ENCODE data around the gene RBM44.
"Not testable (repeated sequence)": the region's sequence is repeated elsewhere in the genome, so short reads cannot be mapped to it uniquely, and the experiment has no call there.

RBM44 gene

GRCh38 chr2:237783678-237784077, 14.9 kb upstream of the RBM44 start:
- FAIRE-seq: not testable (repeated sequence)

DNA sequence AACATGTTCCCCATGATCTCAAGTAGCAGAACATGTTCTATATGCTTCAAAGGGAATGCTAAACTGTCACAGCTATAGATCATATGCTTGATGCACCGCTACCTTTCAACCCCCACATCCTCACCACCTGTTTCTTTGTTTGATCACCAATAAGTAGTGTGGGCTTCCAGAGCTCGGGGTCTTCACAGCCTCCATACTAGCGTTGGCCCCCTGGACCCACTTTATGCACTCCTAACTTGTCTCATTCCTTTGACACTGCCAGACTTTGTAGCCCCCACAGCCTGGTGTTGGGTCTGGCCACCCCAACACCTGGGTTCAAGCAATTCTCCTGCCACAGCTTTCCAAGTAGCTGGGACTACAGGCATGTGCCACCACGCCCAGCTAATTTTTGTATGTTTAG, 11.6 kb upstream of the RBM44 start:
- FAIRE-seq: no peak

GRCh38 chr2:237790353-237790752, 8.2 kb upstream of the RBM44 start:
- no peak for FAIRE-seq

- FAIRE-seq: no peak
Measured at GRCh38 chr2:237791977-237792727, 6.4 kb upstream of the RBM44 start.

DNA sequence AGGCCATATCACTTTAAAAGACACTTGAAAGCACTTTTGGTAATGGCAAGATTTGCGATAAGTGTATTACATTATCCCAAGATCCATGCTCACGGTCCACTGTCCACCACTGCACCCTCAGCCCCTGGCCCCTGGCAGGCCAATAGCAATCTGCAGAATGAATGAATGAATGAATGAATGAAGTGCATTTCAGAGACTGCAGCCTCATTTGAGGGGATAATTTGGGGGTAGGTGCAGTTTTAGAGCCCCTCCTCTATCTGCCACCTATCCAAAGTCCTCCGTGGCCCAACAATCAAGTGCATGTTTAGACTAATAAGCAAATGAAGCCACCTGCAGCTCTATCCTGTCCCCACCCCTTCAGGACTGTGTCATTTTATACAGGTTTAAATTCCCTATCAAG, 1.3 kb upstream of the RBM44 start:
- FAIRE-seq: no peak

- FAIRE-seq: no peak
Measured at GRCh38 chr2:237799060-237799428, 465 bp downstream of the RBM44 start.

- no peak for FAIRE-seq
Measured at GRCh38 chr2:237801466-237801865, 2.9 kb downstream of the RBM44 start.

DNA sequence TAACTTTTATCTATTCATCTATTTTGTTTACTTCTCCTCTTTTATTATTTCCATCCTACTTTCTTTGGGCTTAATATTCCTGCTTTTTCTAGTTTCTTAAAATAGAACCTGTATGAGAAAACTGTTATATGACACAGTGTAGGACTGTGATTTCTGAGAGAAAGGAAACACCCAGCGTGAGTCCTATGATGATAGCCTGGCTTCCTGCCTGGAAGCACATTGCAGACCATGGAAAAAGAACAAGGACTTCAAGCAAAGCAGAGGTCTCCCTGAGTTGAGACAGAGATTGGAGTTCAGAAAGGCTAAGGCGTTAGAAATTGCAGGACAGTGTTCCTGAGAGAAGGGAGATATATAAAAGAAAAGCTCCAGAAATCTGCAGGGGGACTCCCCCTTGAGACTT, 7.8 kb downstream of the RBM44 start:
- no peak for FAIRE-seq

- FAIRE-seq: no peak
Measured at GRCh38 chr2:237815637-237816036, 17.1 kb downstream of the RBM44 start.

DNA sequence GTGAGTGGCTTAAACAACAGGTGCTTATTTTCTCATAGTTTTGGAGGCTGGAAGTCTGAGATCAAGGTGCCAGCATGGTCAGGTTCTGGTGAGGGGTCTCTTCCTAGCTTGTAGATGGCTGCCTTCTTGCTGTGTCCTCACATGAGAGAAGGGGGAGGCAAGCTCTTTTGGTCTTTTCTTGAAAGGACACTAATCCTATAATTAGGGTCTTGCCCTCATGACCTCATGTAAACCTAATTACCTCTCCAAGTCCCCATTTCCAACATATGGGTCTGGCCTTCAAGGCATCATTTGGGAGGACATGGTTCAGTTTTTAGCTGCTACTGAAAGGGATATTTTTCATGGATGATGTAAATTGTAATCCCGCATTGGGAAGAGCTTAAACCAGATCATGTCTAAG, 18.0 kb downstream of the RBM44 start:
- no peak for FAIRE-seq

DNA sequence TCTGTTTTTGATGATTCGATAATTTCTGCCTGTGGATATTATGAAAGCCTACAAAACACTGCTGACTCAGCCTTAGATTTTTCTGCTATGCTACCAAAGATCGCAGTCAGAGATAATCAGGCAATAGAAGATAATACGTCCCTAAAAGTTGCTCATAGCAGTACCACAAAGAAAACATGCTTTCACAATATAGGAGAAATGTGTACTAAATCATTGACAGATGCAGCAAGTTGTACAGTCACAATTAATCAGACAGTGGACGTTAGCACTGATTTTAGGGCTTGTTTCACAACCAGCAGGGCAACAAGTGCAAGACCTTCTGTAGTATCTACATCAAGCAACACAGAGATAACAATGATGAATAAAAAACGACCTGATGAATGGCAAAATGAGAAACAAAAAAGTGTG, 19.5 kb downstream of the RBM44 start:
- no peak for FAIRE-seq

- no peak for FAIRE-seq
Measured at GRCh38 chr2:237819231-237819630, 20.7 kb downstream of the RBM44 start.

GRCh38 chr2:237820421-237820820, 21.8 kb downstream of the RBM44 start:
- no peak for FAIRE-seq

- peak; percentile 39 for FAIRE-seq
Measured at GRCh38 chr2:237823544-237823943, 25.0 kb downstream of the RBM44 start.

GRCh38 chr2:237824085-237824484, 25.5 kb downstream of the RBM44 start:
- FAIRE-seq: no peak

DNA sequence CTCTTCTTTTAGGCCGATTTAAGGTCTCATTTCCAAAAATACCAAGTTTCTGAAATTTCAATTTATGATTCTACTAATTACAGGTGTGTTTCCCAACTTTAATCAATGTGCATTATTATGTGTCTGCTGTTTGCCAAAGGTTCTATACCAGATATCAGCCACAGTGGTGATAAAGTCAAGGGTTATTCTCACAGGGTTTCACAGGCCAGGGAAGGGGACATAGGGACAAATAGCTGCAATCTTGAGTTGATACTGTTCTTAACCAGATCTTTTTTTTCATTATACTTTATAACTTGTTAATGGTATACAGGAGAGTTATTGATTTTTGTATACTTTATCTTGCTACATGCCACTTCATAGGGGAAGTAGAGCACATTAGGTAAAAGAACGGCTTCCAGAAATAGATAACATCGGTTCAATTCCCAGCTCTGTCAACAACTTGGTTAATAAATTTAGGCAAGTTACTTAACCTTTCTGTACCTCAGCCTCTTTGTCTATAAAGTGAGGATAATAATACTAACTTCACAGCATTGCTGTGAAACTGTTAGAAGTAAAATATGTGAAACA, 28.9 kb downstream of the RBM44 start:
- FAIRE-seq: no peak

DNA sequence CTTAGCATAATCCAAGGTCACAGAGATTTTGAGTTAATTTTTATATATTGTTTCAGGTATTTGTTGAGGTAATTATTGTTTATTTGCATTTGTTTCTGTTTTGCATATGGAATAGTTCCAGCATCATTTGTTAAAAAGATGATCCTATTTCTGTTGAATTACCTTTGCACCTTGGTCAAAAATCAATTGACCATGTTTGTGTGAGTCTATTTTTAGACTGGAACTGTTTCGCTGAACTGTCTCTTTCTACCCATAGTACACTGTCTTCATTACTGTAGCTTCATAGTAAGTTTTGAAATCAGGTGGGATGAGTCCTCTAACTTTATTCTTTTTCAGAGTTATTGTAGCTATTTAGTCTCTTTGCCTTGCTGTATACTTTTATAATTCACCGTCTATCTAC, 31.9 kb downstream of the RBM44 start:
- FAIRE-seq: no peak

GRCh38 chr2:237833546-237833945, 35.0 kb downstream of the RBM44 start:
- no peak for FAIRE-seq

GRCh38 chr2:237835372-237835771, 36.8 kb downstream of the RBM44 start:
- no peak for FAIRE-seq

- FAIRE-seq: no peak
Measured at GRCh38 chr2:237841051-237841450, 42.5 kb downstream of the RBM44 start.

- FAIRE-seq: not testable (repeated sequence)
Measured at GRCh38 chr2:237848940-237849339, 50.4 kb downstream of the RBM44 start.

DNA sequence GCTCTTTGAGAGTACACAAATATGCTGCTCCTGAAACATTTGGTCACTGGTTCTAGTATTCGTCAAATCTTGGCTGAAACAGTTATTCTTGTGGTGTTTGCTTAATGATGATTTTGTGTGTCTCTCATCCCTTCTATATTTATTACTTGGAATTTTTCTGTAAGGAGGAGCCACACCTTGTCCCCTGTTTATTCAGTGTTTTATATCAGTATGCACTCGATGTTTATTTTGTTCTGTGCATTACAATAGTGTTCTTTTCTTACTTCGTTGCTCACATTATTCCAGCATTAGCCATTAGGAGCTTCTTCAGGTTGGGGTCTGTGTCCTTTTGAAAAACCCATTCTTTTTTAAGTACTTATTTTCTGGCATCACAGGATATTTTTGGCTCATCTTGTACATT, 55.7 kb downstream of the RBM44 start:
- no peak for FAIRE-seq

- no peak for FAIRE-seq
Measured at GRCh38 chr2:237857791-237858190, 59.2 kb downstream of the RBM44 start.

DNA sequence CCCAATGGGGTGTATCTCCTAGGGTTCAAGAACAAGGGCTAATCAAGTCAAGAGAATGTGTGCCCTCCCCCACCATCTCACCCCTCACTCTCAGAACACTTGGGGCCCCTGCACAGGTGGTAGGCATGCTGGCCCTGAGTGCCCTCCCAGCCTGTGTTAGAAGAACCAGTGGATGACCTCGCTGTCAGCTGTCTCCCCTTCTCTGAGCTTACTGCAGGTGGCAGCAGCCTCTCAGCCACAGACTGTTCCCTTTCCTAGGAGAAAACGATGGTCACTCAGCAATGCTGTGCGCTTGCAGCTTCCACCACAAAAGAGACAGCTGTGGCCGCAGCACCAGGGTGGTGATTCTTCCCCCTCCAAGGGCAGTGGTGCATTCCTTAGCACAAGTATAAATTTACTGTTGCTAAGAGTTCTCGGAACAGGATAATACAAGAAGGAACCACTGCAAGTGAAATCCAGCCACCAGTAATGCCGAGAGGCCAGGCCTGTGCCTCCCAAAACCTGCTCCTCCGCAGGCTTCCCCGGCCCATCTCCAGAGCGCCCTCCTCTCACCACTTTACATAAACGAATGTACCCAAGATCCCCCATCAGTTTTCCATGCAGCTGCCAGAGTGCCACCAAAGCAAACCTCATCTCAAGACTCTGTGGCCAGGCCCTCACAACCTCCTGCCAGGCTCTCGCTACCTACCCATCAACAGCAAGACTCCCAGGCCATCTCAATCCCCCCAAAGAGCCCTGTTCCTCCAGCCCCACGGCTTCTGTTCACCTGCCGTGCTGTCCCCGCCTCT, 59.9 kb downstream of the RBM44 start:
- FAIRE-seq: no peak
